Naive thymus-derived CD4-positive, alpha-beta T cell (primary cell): Measurements from ENCODE around the gene GATA1. TPM values are rescaled to one million over a fixed set of nuclear protein-coding genes. Genes with fewer than 3 reads are reported as not detected.
A peak's percentile ranks its signal among the peaks of the same experiment; 100 is the strongest.

ENCODE experiments used
- ATAC-seq: fragments of 150-1000 bp; cut with Tn5 transposase; 2 replicates; pipeline ENCODE4 v1.10.0; 2021; ENCODE audit warnings: mild to moderate bottlenecking, moderate library complexity
- CTCF ChIA-PET: fragments of 350-600 bp; sonication (Branson Sonifier 250); formaldehyde crosslinking; loops from one replicate; lab custom pipeline; 2021; ENCODE audit warnings: antibody characterized with exemption; lab: Charles Lee
- POLR2A ChIA-PET: fragments of 350-600 bp; sonication (Branson Sonifier 250); formaldehyde crosslinking; loops from one replicate; lab custom pipeline; 2021; ENCODE audit warnings: antibody characterized with exemption, inconsistent platforms; lab: Charles Lee
- DNase-seq, 9 donors: peaks; one replicate each; pipeline versions ENCODE4 v3.0.0 to v3.0.0-alpha.2; 2020 to 2022; ENCODE audit warnings: mixed read lengths in 1 of 9
- H3K27ac ChIP-seq: one replicate; pipeline ENCODE4 v1.7.0; 2013; ENCODE audit warnings: mild to moderate bottlenecking, low read depth, low read length, moderate library complexity
- H3K27me3 ChIP-seq, 2 donors: one replicate each; pipeline ENCODE4 v1.7.0; 2013; ENCODE audit warnings: low read length in 2 of 2, mild to moderate bottlenecking in 2 of 2, moderate library complexity in 2 of 2; ENCODE audit not compliant: control insufficient read depth in 2 of 2, insufficient read depth in 2 of 2
- H3K36me3 ChIP-seq, 3 experiments: 1 replicate in 2 of 3; 2 replicates in 1 of 3; pipeline ENCODE4 v1.7.0; 2013; ENCODE audit warnings: low read length in 3 of 3, mild to moderate bottlenecking in 3 of 3, moderate library complexity in 1 of 3; ENCODE audit not compliant: insufficient read depth in 3 of 3, control insufficient read depth in 2 of 3
- H3K4me1 ChIP-seq, 2 donors: one replicate each; pipeline ENCODE4 v1.7.0; 2013; ENCODE audit warnings: low read length in 2 of 2, mild to moderate bottlenecking in 2 of 2, moderate library complexity in 1 of 2; ENCODE audit not compliant: control insufficient read depth in 2 of 2, insufficient read depth in 2 of 2
- H3K4me3 ChIP-seq: 2 replicates; pipeline ENCODE4 v1.7.0; 2013; ENCODE audit warnings: mild to moderate bottlenecking, low read length
- H3K9me3 ChIP-seq, 3 experiments: 1 replicate in 2 of 3; 2 replicates in 1 of 3; pipeline ENCODE4 v1.7.0; 2013; ENCODE audit warnings: low read length in 3 of 3; ENCODE audit not compliant: control insufficient read depth in 2 of 3
- H3K27ac Mint-ChIP-seq, 9 donors: one replicate each; pipeline ENCODE4 v1.8.0; 2020 to 2022; ENCODE audit warnings: mixed read lengths in 9 of 9, mild to moderate bottlenecking in 8 of 9, moderate library complexity in 5 of 9, inconsistent platforms in 2 of 9
- H3K27me3 Mint-ChIP-seq, 5 donors: one replicate each; pipeline ENCODE4 v1.8.0; 2021 to 2022; ENCODE audit warnings: mixed read lengths in 5 of 5, mild to moderate bottlenecking in 1 of 5
- H3K36me3 Mint-ChIP-seq, 5 donors: one replicate each; pipeline ENCODE4 v1.8.0; 2020 to 2022; ENCODE audit warnings: mixed read lengths in 5 of 5, mild to moderate bottlenecking in 3 of 5, inconsistent platforms in 1 of 5
- H3K4me1 Mint-ChIP-seq, 7 donors: one replicate each; pipeline ENCODE4 v1.8.0; 2020 to 2022; ENCODE audit warnings: mixed read lengths in 7 of 7, mild to moderate bottlenecking in 3 of 7, inconsistent platforms in 1 of 7
- H3K4me3 Mint-ChIP-seq, 10 donors: one replicate each; pipeline ENCODE4 v1.8.0; 2020 to 2022; ENCODE audit warnings: mild to moderate bottlenecking in 10 of 10, mixed read lengths in 10 of 10, moderate library complexity in 6 of 10, inconsistent platforms in 2 of 10
- H3K9me3 Mint-ChIP-seq, 11 donors: one replicate each; pipeline ENCODE4 v1.8.0; 2020 to 2022; ENCODE audit warnings: mixed read lengths in 11 of 11, mild to moderate bottlenecking in 4 of 11, inconsistent platforms in 1 of 11, moderate library complexity in 1 of 11
- intact Hi-C, 2 donors: fragments of 100-400 bp; cut with micrococcal nuclease; formaldehyde crosslinking; loops; one replicate each; pipeline ENCODE4 v1.15.1; 2023
- polyA plus RNA-seq, 2 donors: library from polyadenylated mRNA; unstranded; fragments of 300-500 nt; fragmentation: Illumina TruSeq; gene quantifications; one replicate each; pipeline ENCODE4 v1.2.3, GENCODE V29; 2021
- total RNA-seq, 6 experiments: library from RNA in 5 of 6; stranded (reverse) in 5 of 6; gene quantifications; 1 replicate in 5 of 6; 2 replicates in 1 of 6; pipeline ENCODE4 v1.2.3 and lab custom pipeline; 2021 to 2026

GATA1 gene
- total RNA-seq: 1 to 10 TPM in 1 of 5 experiments, under 1 TPM in 1, not detected in 3; 0.45 to 1.2 TPM
- not detected for polyA plus RNA-seq
- total RNA-seq (lab: John Stamatoyannopoulos, UW): not detected

DNA sequence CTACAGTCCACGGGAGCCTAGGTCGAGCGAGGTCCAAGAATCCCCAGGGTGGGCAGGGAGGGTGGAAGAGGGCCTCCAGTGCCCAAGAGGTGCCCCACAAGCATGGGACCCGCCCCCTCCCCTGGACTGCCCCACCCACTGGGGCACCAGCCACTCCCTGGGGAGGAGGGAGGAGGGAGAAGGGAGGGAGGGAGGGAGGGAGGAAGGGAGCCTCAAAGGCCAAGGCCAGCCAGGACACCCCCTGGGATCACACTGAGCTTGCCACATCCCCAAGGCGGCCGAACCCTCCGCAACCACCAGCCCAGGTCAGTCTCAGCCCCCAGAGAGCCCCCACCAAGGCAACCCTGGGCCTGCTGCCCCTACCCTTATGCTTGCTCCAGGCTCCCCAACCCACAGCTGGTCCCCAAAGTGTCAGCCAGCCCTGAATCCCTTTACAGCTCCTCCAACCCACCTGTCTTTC is at the start of gene GATA1:
GATA1 (plus strand) TSS at position 250 of the 460 bp plus-strand sequence. CDS start 4,520 bp downstream, outside the sequence.
- Histone ChIP-seq H3K27ac (no peak within 1 kb of the TSS), H3K36me3 (no peaks in the 10 kb centered on the region), H3K4me1 (no peaks in the 10 kb centered on the region), H3K9me3 (no peaks in the 10 kb centered on the region), H3K27me3 (no peaks in the 10 kb centered on the region), H3K4me3 (no peak within 1 kb of the TSS)
- peaks cover 0 to 19% (median 0%) of the 10 kb centered on the region in 5 donors for H3K27me3 Mint-ChIP-seq
- no peaks in the 10 kb centered on the region for H3K36me3 Mint-ChIP-seq
- CTCF ChIA-PET: no interaction called here
- POLR2A ChIA-PET: no interaction called here
- H3K4me1 Mint-ChIP-seq: peaks cover 0 to 17% (median 12%) of the 10 kb centered on the region in 7 donors
- H3K4me3 Mint-ChIP-seq: peak within 1 kb of the TSS in 1 of 10 donors; percentile 21
- ATAC-seq: no peak
- intact Hi-C loops: no loop called here
- peaks cover 0 to 3% (median 0%) of the 10 kb centered on the region in 11 donors for H3K9me3 Mint-ChIP-seq
- DNase-seq: no peak
- peak within 1 kb of the TSS in 1 of 9 donors; percentile 68 for H3K27ac Mint-ChIP-seq

DNA sequence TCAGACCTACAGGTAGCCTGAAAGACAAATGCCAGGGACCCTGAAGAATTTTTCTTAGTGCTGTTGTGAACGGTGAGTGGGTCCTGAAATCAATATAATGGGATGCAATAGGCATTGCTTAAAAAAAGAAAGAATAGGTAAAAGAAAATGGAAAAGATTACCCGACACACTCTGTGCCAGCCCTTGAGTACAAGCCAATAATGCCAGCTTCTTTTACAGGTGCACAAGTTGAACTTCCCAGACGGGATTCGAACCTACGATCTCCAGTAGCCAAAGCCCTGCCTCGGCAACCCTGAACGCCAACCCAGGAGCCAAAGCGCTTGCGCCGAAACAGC is 49.5 kb upstream of the GATA1 start:
- ATAC-seq (no peak), DNase-seq (peak in 1 of 9 donors; percentile 4)
- Mint-ChIP-seq H3K36me3 (peaks cover 0 to 8% (median 4%) of the 10 kb centered on the region in 5 donors), H3K9me3 (no peaks in the 10 kb centered on the region), H3K27ac (peak overlapping the region; percentile 90 to 99 (median 96)), H3K4me3 (peak overlapping the region; percentile 79 to 98 (median 94)), H3K4me1 (peaks cover 8 to 31% (median 24%) of the 10 kb centered on the region in 7 donors), H3K27me3 (no peaks in the 10 kb centered on the region)
- Histone ChIP-seq H3K9me3 (no peaks in the 10 kb centered on the region), H3K4me3 (peak overlapping the region; percentile 45), H3K27me3 (no peaks in the 10 kb centered on the region), H3K4me1 (peaks cover 12 to 14% of the 10 kb centered on the region in 2 donors), H3K36me3 (no peaks in the 10 kb centered on the region), H3K27ac (peak overlapping the region; percentile 58)
- CTCF ChIA-PET: interaction anchor here (0.6 to 1.5 kb wide), 7 partner anchors 8 to 375 kb away, joined by 3 to 7 read pairs (median 3); no protein-coding TSS in a partner anchor
- POLR2A ChIA-PET: interaction anchor here (0.7 to 4.4 kb wide), 24 partner anchors 8 to 454 kb away, joined by 3 to 50 read pairs (median 6); partner anchors contain the start of genes HDAC6, OTUD5, RBM3 and SLC35A2
- intact Hi-C loops: loop anchor here (1.0 to 5.0 kb wide), 15 partner anchors 24 to 306 kb away; partner anchors contain the start of genes PQBP1 (in 2 of the 2), SUV39H1 (in 2 of the 2), TIMM17B (in 2 of the 2) and OTUD5 (in 1 of the 2)

DNA sequence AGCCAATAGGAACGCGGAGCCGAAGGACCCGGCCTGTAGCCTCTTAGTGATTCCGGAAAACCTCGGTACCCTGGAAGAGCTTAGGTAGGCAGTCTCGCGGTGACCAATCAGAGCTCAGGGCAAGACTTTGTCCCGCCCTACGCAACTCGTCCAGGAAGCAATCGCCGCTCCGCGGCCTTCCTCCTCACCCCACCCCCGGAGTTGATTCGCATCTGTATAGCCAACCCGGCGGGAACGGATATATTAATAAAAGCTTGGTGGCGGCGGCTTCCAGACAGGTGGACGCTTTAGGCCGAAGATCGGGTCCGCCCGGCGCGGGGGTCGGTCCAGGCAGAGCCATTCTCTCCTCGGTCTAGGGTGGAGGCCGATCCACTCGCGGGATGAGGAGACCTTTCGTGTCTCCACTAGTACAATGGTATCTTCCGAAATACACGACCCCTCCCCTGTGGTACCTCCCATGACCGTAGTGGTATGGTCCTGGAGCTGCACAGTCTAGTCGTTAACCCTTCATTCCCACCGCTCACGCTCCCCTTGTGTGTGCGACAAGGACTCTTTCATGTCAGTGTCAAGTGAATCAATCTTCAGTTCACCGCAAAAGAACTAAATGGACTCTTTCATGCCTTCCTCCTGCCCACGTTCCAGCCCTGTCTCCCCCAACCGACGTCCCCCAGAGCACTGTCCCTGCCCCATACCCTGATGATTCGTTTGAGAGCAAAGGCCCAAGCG is 49.0 kb upstream of the GATA1 start:
- H3K36me3 Mint-ChIP-seq: peaks cover 0 to 7% (median 0%) of the 10 kb centered on the region in 5 donors
- DNase-seq (peak; percentile 55 to 94 (median 89)), ATAC-seq (peak; percentile 98)
- ChIA-PET POLR2A (interaction anchor here (0.7 to 4.4 kb wide), 27 partner anchors 9 to 454 kb away, joined by 3 to 50 read pairs (median 6); partner anchors contain the start of genes GRIPAP1, HDAC6, OTUD5 and RBM3), CTCF (interaction anchor here (1.0 to 1.5 kb wide), 6 partner anchors 9 to 199 kb away, joined by 3 to 7 read pairs (median 3); no protein-coding TSS in a partner anchor)
- Histone ChIP-seq H3K4me3 (peak overlapping the region; percentile 81), H3K27me3 (no peaks in the 10 kb centered on the region), H3K27ac (peak overlapping the region; percentile 91), H3K9me3 (no peaks in the 10 kb centered on the region), H3K36me3 (no peaks in the 10 kb centered on the region), H3K4me1 (peaks cover 12 to 14% of the 10 kb centered on the region in 2 donors)
- H3K4me3 Mint-ChIP-seq: peak overlapping the region; percentile 79 to 98 (median 94)
- H3K9me3 Mint-ChIP-seq: no peaks in the 10 kb centered on the region
- peaks cover 8 to 31% (median 24%) of the 10 kb centered on the region in 7 donors for H3K4me1 Mint-ChIP-seq
- intact Hi-C loops: loop anchor here (1.0 to 5.0 kb wide), 15 partner anchors 24 to 306 kb away; partner anchors contain the start of genes PQBP1 (in 2 of the 2), SUV39H1 (in 2 of the 2), TIMM17B (in 2 of the 2) and OTUD5 (in 1 of the 2)
- no peaks in the 10 kb centered on the region for H3K27me3 Mint-ChIP-seq
- H3K27ac Mint-ChIP-seq: peak overlapping the region; percentile 90 to 99 (median 96)

DNA sequence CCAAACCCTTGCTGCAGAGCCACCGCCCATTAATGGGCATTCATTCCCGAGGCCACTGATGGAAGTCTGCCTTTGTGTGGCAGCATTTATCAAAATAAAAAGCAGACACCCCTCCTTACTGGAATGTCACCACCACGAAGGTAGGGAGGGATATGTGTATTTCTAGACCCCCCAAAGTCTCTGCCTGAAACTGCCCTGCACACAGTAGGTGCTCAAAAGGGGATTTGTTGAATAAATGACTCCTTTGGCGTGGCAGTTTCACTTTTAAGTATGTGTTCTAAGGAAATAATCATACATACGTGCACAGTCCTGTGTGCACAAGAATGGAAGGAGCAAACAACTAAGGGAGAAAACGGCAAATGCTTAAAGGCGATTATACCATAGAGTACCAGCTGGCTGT is 48.5 kb upstream of the GATA1 start:
- H3K4me3 Mint-ChIP-seq: peak overlapping the region; percentile 79 to 98 (median 94)
- Histone ChIP-seq H3K27me3 (no peaks in the 10 kb centered on the region), H3K36me3 (no peaks in the 10 kb centered on the region), H3K4me3 (peak overlapping the region; percentile 81), H3K27ac (peak overlapping the region; percentile 91), H3K9me3 (no peaks in the 10 kb centered on the region), H3K4me1 (peaks cover 12 to 14% of the 10 kb centered on the region in 2 donors)
- CTCF ChIA-PET: interaction anchor here (1.0 to 1.4 kb wide), 3 partner anchors 10 to 153 kb away, joined by 3 to 4 read pairs (median 3); no protein-coding TSS in a partner anchor
- POLR2A ChIA-PET: interaction anchor here (0.9 to 4.4 kb wide), 19 partner anchors 9 to 341 kb away, joined by 3 to 50 read pairs (median 9); partner anchors contain the start of genes GRIPAP1, HDAC6, OTUD5 and RBM3
- DNase-seq (no peak), ATAC-seq (no peak)
- H3K9me3 Mint-ChIP-seq: no peaks in the 10 kb centered on the region
- no peaks in the 10 kb centered on the region for H3K27me3 Mint-ChIP-seq
- H3K4me1 Mint-ChIP-seq: peaks cover 8 to 31% (median 24%) of the 10 kb centered on the region in 7 donors
- H3K36me3 Mint-ChIP-seq: peaks cover 0 to 7% (median 0%) of the 10 kb centered on the region in 5 donors
- intact Hi-C loops: loop anchor here (1.0 to 5.0 kb wide), 15 partner anchors 25 to 305 kb away; partner anchors contain the start of genes PQBP1 (in 2 of the 2), SUV39H1 (in 2 of the 2), TIMM17B (in 2 of the 2) and OTUD5 (in 1 of the 2)
- peak overlapping the region; percentile 90 to 99 (median 96) for H3K27ac Mint-ChIP-seq

DNA sequence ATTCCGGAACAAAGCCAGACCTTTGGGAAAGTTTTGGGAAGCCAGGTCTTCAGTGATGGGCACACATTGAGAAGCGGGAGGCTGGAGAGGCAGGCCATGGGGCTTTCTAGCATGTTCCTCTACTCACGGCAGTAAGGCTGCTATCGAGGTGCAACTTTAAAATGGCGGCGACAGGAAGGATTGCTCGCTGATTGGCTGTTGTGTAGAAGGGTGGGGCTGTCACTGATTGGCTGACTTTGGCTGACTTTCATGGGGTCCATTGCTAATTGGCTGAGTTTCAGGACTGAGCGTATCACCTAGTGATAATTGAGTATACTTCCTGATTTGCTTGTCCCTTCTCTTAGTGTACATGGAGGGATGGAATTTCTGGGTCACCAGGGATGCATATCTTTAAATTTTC is 44.6 kb upstream of the GATA1 start:
- H3K27me3 Mint-ChIP-seq: no peaks in the 10 kb centered on the region
- H3K27ac Mint-ChIP-seq: no peak overlapping the region
- intact Hi-C loops: no loop called here
- ChIA-PET POLR2A (no interaction called here), CTCF (no interaction called here)
- H3K4me1 Mint-ChIP-seq: peaks cover 0 to 12% (median 12%) of the 10 kb centered on the region in 7 donors
- no peaks in the 10 kb centered on the region for H3K36me3 ChIP-seq
- no peaks in the 10 kb centered on the region for H3K27me3 ChIP-seq
- ATAC-seq: no peak
- peaks cover 0 to 3% (median 0%) of the 10 kb centered on the region in 5 donors for H3K36me3 Mint-ChIP-seq
- no peaks in the 10 kb centered on the region for H3K9me3 ChIP-seq
- H3K4me1 ChIP-seq: peaks cover 7 to 10% of the 10 kb centered on the region in 2 donors
- no peak overlapping the region for H3K4me3 Mint-ChIP-seq
- H3K4me3 ChIP-seq: no peak overlapping the region
- no peak overlapping the region for H3K27ac ChIP-seq
- no peaks in the 10 kb centered on the region for H3K9me3 Mint-ChIP-seq
- DNase-seq: no peak

DNA sequence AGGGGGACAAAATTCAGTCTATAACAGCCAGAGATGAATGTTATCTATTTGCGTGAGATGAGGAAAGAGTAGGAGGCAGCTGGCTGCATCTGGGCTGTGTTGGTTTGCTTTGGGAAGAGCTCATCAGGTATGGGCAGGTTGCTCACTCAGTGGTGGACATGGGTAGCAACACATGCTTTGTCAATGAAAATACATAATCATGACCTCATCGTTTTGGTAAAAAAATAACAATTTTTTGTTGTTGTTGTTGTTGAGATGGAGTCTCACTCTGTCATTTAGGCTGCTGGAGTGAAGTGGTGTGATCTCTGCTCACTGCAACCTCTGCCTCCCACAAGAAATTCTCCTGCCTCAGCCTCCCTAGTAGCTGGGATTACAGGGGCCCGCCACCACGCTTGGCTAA is 41.2 kb upstream of the GATA1 start:
- Histone ChIP-seq H3K27ac (no peak overlapping the region), H3K27me3 (no peaks in the 10 kb centered on the region), H3K9me3 (no peaks in the 10 kb centered on the region), H3K4me1 (no peaks in the 10 kb centered on the region), H3K4me3 (no peak overlapping the region), H3K36me3 (no peaks in the 10 kb centered on the region)
- Mint-ChIP-seq H3K4me1 (peaks cover 0 to 2% (median 0%) of the 10 kb centered on the region in 7 donors), H3K4me3 (no peak overlapping the region), H3K9me3 (no peaks in the 10 kb centered on the region), H3K27ac (no peak overlapping the region), H3K36me3 (no peaks in the 10 kb centered on the region), H3K27me3 (no peaks in the 10 kb centered on the region)
- ChIA-PET CTCF (no interaction called here), POLR2A (no interaction called here)
- DNase-seq (no peak), ATAC-seq (no peak)
- intact Hi-C loops: no loop called here
